Mesangial cell (primary cell): ENCODE data around the gene TAF5L. TPM values are rescaled to one million over a fixed set of nuclear protein-coding genes. Genes with fewer than 3 reads are reported as not detected.

Experiments used
- total RNA-seq: library from RNA; depleted of rRNA; stranded (reverse); fragments of >200 nt; gene quantifications from 2 replicates; pipeline ENCODE4 v1.2.3, GENCODE V29; 2015

TAF5L gene
- 14.3 and 14.7 TPM in 2 replicates for total RNA-seq

GRCh38 chr1:229625915-229626831, at the start of gene TAF5L, which contains the start of gene URB2:
TSS of gene TAF5L (minus strand) at chr1:229626122. CDS start at chr1:229614482, 11,640 bp downstream.
TSS of gene URB2 (plus strand) at chr1:229626247. CDS start at chr1:229627634, 1,387 bp downstream.

GRCh38 chr1:229558460-229559335, 67.2 kb downstream of the TAF5L start, which contains the start of gene ABCB10:
TSS of gene ABCB10 (minus strand) at chr1:229558707. CDS start at chr1:229558652, 55 bp downstream.

Other genes starting within 250 kb of the TAF5L start
- 0.63 and 0.65 TPM in 2 replicates for gene ACTA1, start 192.0 kb downstream of the TAF5L start, total RNA-seq
- 41.8 and 72.8 TPM in 2 replicates for gene NUP133, start 117.8 kb downstream of the TAF5L start, total RNA-seq
- gene ABCB10, start 67.4 kb downstream of the TAF5L start, total RNA-seq: 8.6 and 13.9 TPM in 2 replicates
- 9.3 and 11.2 TPM in 2 replicates for gene URB2, start 125 bp upstream of the TAF5L start, total RNA-seq